GM23338 (cell line): ENCODE measurements around the gene BCAS3.

ENCODE experiments used
- CREB1 ChIP-seq: fragments of 250-450 bp; sonication (Bioruptor Pico); IDR thresholded peaks from 2 replicates; pipeline ENCODE4 v1.5.0; 2020; ENCODE audit warnings: low read depth, mild to moderate bottlenecking, moderate library complexity
- CTCF ChIP-seq, 2 experiments: fragments of 200-600 bp in 1 of 2; sonication (generic) in 1 of 2; conservative IDR thresholded peaks; 2 replicates each; pipeline versions ENCODE4 v1.5.1 to v1.6.1; 2016 to 2017; ENCODE audit warnings: antibody characterized with exemption in 2 of 2, low read depth in 2 of 2, mild to moderate bottlenecking in 2 of 2, moderate library complexity in 1 of 2
- ETS1 ChIP-seq: IDR thresholded peaks from 2 replicates; pipeline ENCODE4 v1.6.1; 2016; ENCODE audit warnings: antibody characterized with exemption
- EZH2 ChIP-seq: fragments of 200-600 bp; sonication (generic); IDR thresholded peaks from one replicate; pipeline ENCODE4 v1.8.0; 2017; ENCODE audit warnings: antibody characterized with exemption, mild to moderate bottlenecking, low read depth; ENCODE audit not compliant: unreplicated experiment
- EZH2phosphoT487 ChIP-seq: fragments of 200-600 bp; sonication (generic); IDR thresholded peaks from one replicate; pipeline ENCODE4 v1.8.1; 2018; ENCODE audit warnings: antibody characterized with exemption; ENCODE audit not compliant: unreplicated experiment
- JUNB ChIP-seq: IDR thresholded peaks from one replicate; pipeline ENCODE4 v1.6.1; 2016; ENCODE audit warnings: antibody characterized with exemption; ENCODE audit not compliant: unreplicated experiment
- POLR2AphosphoS5 ChIP-seq: IDR thresholded peaks from 2 replicates; pipeline ENCODE4 v1.6.1; 2016; ENCODE audit warnings: antibody characterized with exemption, low read depth
- REST ChIP-seq: IDR thresholded peaks from one replicate; pipeline ENCODE4 v1.6.1; 2018; ENCODE audit warnings: antibody characterized with exemption; ENCODE audit not compliant: unreplicated experiment
- STAT1 ChIP-seq: IDR thresholded peaks from one replicate; pipeline ENCODE4 v1.6.1; 2016; ENCODE audit warnings: antibody characterized with exemption; ENCODE audit not compliant: unreplicated experiment
- ZNF331 ChIP-seq: fragments of 250-450 bp; sonication (Bioruptor Pico); IDR thresholded peaks from 2 replicates; pipeline ENCODE4 v1.5.0; 2020; ENCODE audit warnings: low read depth, mild to moderate bottlenecking, moderate library complexity

GRCh38 chr17:60941571-60941970 is 263.9 kb downstream of the BCAS3 start:
- TF ChIP-seq CTCF (conservative IDR thresholded peaks at IDR 0.05; ENCODE audit: low read depth in 2 of 2) (no peak), EZH2 (no peak), JUNB (no peak), POLR2AphosphoS5 (no peak), EZH2phosphoT487 (no peak), REST (no peak), STAT1 (no peak), ETS1 (no peak), ZNF331 (no peak), CREB1 (CRISPR knock-in tag) (no peak)
